ENCODE data around the gene SLFNL1. TPM values are rescaled to one million over a fixed set of nuclear protein-coding genes. Genes with fewer than 3 reads are reported as not detected.
A peak's percentile ranks its signal among the peaks of the same experiment; 100 is the strongest.

SLFNL1 gene
- polyA plus RNA-seq, 3 donors = 0.04 to 0.11 TPM; not detected in 1

DNA sequence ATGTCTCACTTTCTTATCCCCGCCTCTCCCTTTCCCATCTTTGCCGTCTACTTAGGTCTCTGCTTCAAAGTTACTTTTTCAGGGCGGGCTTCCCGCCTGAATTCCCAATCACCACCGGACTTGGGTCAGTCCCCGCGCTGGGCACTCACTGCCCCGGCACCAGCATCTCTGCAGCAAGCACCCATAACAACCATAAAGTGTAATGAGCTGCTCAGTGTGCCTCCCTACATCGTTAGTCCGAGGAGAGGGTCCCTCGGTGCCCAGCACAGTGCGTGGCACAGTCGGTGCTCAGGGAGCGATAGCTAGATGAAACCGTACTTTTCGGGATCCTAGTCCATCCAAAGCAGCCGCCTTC, 42.7 kb downstream of the SLFNL1 start:
- Mint-ChIP-seq H3K4me3 (peak overlapping the region; percentile 82 to 90), H3K4me1 (peaks cover 19% of the 10 kb centered on the region), H3K36me3 (peaks cover 9 to 11% of the 10 kb centered on the region in 2 donors), H3K27ac (peak overlapping the region in 5 of 7 donors; percentile 77 to 94 (median 88)), H3K9me3 (peaks cover 0 to 2% (median 0%) of the 10 kb centered on the region in 7 donors), H3K27me3 (ENCODE audit: low read depth in 3 of 3) (peaks cover 0 to 6% (median 5%) of the 10 kb centered on the region in 3 donors)
- no peaks in the 10 kb centered on the region for H4K20me1 ChIP-seq (ENCODE audit: insufficient read depth, low read length)
- no peaks in the 10 kb centered on the region for H3K27me3 ChIP-seq (ENCODE audit: control insufficient read depth in 2 of 2, insufficient read depth in 2 of 2, low read length in 2 of 2)
- DNase-seq = no peak
- TF ChIP-seq, protein P1, sequence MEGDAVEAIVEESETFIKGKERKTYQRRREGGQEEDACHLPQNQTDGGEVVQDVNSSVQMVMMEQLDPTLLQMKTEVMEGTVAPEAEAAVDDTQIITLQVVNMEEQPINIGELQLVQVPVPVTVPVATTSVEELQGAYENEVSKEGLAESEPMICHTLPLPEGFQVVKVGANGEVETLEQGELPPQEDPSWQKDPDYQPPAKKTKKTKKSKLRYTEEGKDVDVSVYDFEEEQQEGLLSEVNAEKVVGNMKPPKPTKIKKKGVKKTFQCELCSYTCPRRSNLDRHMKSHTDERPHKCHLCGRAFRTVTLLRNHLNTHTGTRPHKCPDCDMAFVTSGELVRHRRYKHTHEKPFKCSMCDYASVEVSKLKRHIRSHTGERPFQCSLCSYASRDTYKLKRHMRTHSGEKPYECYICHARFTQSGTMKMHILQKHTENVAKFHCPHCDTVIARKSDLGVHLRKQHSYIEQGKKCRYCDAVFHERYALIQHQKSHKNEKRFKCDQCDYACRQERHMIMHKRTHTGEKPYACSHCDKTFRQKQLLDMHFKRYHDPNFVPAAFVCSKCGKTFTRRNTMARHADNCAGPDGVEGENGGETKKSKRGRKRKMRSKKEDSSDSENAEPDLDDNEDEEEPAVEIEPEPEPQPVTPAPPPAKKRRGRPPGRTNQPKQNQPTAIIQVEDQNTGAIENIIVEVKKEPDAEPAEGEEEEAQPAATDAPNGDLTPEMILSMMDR (IDR thresholded peaks at IDR 0.05) = no peak
- peak overlapping the region; percentile 75 for H3K4me2 ChIP-seq (replicated peaks; ENCODE audit: extremely low read depth, low read length, poor library complexity, severe bottlenecking)
- H3K27ac ChIP-seq (ENCODE audit: low read depth in 1 of 2, low read length in 2 of 2) = peak overlapping the region; percentile 72 to 81
- H3K9me3 ChIP-seq (replicated peaks in 1 of 2; ENCODE audit: control insufficient read depth in 1 of 2, insufficient read depth in 1 of 2, low read length in 2 of 2) = no peaks in the 10 kb centered on the region
- H3K36me3 ChIP-seq (replicated peaks in 1 of 2; ENCODE audit: control insufficient read depth in 1 of 2, insufficient read depth in 2 of 2, low read length in 2 of 2) = peaks cover 5 to 8% of the 10 kb centered on the region in 2 donors
- 39% methylated on average over 15 of the region's 17 CpGs for WGBS (ENCODE audit: insufficient coverage)
- H2AFZ ChIP-seq (ENCODE audit: insufficient read depth, low read depth, low read length, poor library complexity, severe bottlenecking) = peak overlapping the region; percentile 94
- H3K79me2 ChIP-seq (ENCODE audit: insufficient read depth, low read length) = peaks cover 35% of the 10 kb centered on the region
- H3K9ac ChIP-seq (ENCODE audit: insufficient read depth, low read length, poor library complexity, severe bottlenecking) = peak overlapping the region; percentile 74
- peaks cover 15 to 21% of the 10 kb centered on the region in 2 donors for H3K4me1 ChIP-seq (ENCODE audit: control insufficient read depth in 1 of 2, insufficient read depth in 2 of 2, low read length in 2 of 2)
- H3K4me3 ChIP-seq (replicated peaks in 1 of 3; ENCODE audit: low read depth in 2 of 3, low read length in 3 of 3) = peak overlapping the region; percentile 63 to 79 (median 72)
- intact Hi-C loops (cut with micrococcal nuclease) = no loop called here

DNA sequence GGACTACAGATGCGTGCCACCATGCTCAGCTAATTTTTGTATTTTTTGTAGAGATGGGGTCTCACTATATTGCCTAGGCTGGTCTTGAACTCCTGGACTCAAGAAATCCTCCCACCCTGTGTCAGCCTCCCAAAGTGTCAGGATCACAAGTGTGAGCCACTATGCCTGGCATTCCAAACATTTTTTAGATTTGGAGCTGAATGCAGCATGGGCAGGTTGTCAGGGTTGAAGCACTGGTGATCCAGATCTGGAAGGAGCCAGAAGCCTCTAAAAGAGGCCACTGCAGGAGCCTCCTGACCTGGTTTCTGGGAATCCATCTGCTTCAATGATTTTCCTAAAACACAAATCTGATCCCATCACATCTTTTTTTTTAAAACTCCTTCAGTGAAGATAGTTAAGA, 43.8 kb downstream of the SLFNL1 start:
- no peak overlapping the region for H3K4me2 ChIP-seq (replicated peaks; ENCODE audit: extremely low read depth, low read length, poor library complexity, severe bottlenecking)
- no peak overlapping the region for H3K27ac Mint-ChIP-seq
- intact Hi-C loops (cut with micrococcal nuclease) = no loop called here

More for the DNA sequence above, 43.8 kb downstream of the SLFNL1 start:
- peaks cover 22% of the 10 kb centered on the region for H3K4me1 Mint-ChIP-seq
- Histone ChIP-seq H4K20me1 (ENCODE audit: insufficient read depth, low read length) (no peaks in the 10 kb centered on the region), H3K36me3 (replicated peaks in 1 of 2; ENCODE audit: control insufficient read depth in 1 of 2, insufficient read depth in 2 of 2, low read length in 2 of 2) (no peaks in the 10 kb centered on the region), H3K27ac (ENCODE audit: low read depth in 1 of 2, low read length in 2 of 2) (no peak overlapping the region), H3K79me2 (ENCODE audit: insufficient read depth, low read length) (peaks cover 26% of the 10 kb centered on the region), H3K4me1 (ENCODE audit: control insufficient read depth in 1 of 2, insufficient read depth in 2 of 2, low read length in 2 of 2) (peaks cover 16 to 21% of the 10 kb centered on the region in 2 donors), H2AFZ (ENCODE audit: insufficient read depth, low read depth, low read length, poor library complexity, severe bottlenecking) (no peak overlapping the region), H3K9me3 (replicated peaks in 1 of 2; ENCODE audit: control insufficient read depth in 1 of 2, insufficient read depth in 1 of 2, low read length in 2 of 2) (no peaks in the 10 kb centered on the region), H3K27me3 (ENCODE audit: control insufficient read depth in 2 of 2, insufficient read depth in 2 of 2, low read length in 2 of 2) (no peaks in the 10 kb centered on the region), H3K9ac (ENCODE audit: insufficient read depth, low read length, poor library complexity, severe bottlenecking) (no peak overlapping the region), H3K4me3 (replicated peaks in 1 of 3; ENCODE audit: low read depth in 2 of 3, low read length in 3 of 3) (no peak overlapping the region)
- peaks cover 0 to 6% (median 5%) of the 10 kb centered on the region in 3 donors for H3K27me3 Mint-ChIP-seq (ENCODE audit: low read depth in 3 of 3)
- no peak overlapping the region for H3K4me3 Mint-ChIP-seq
- no CpG with 5 or more reads among the region's 1 CpG for WGBS (ENCODE audit: insufficient coverage)
- H3K9me3 Mint-ChIP-seq = peaks cover 0 to 2% (median 0%) of the 10 kb centered on the region in 7 donors
- H3K36me3 Mint-ChIP-seq = peaks cover 3% of the 10 kb centered on the region in 2 donors
- DNase-seq = no peak
- TF ChIP-seq, protein P1 (IDR thresholded peaks at IDR 0.05) = no peak

All from CD14-positive monocyte (primary cell).